Mononuclear cell (primary cell): Measurements from ENCODE around the gene RFX4. TPM values are rescaled to one million over a fixed set of nuclear protein-coding genes. Genes with fewer than 3 reads are reported as not detected.
"Not testable (repeated sequence)": the region's sequence is repeated elsewhere in the genome, so short reads cannot be mapped to it uniquely, and the experiment has no call there.

Experiments used
- H3K27me3 ChIP-seq: 2 replicates; pipeline ENCODE4 v1.6.0; 2011; ENCODE audit warnings: low read length, control low read depth; ENCODE audit not compliant: insufficient read depth
- H3K4me1 ChIP-seq: 2 replicates; pipeline ENCODE4 v1.5.1; 2011; ENCODE audit warnings: mild to moderate bottlenecking, low read length, control low read depth; ENCODE audit not compliant: insufficient read depth
- H3K4me3 ChIP-seq: 2 replicates; pipeline ENCODE4 v1.5.1; 2011; ENCODE audit warnings: mild to moderate bottlenecking, low read length, moderate library complexity
- H3K9me3 ChIP-seq: 2 replicates; pipeline ENCODE4 v1.5.1; 2011; ENCODE audit warnings: low read depth, mild to moderate bottlenecking, control low read depth, low read length
- total RNA-seq: library from RNA; depleted of rRNA; stranded (reverse); fragments of >200 nt; gene quantifications from one replicate; pipeline ENCODE4 v1.2.3, GENCODE V29; 2012

The RFX4 gene
- total RNA-seq, 1 donor = not detected

- not testable (repeated sequence) for H3K4me1 ChIP-seq, H3K4me3 ChIP-seq, H3K27me3 ChIP-seq
- peaks cover 11% of the 10 kb centered on the region for H3K9me3 ChIP-seq
Observed at GRCh38 chr12:106620588-106620987, 37.8 kb downstream of the RFX4 start.

DNA sequence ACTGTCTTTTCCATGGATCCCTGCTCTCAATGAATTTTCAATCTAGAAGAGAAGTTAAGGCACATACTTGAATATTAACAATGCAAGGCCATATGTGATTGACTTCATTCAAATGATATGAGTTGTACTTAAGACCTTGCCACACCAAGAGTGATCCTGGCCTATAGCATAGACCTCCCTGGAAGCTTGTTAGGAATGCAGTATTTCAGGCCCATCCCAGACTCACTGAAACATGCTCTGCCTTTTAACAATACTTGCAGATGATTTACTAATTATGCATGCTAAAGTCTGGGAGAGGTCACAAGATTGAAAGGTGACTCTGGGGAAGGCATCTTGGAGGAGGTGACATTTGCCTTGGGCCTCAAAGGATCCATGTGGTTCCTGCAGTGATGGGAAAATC lies 43.2 kb downstream of the RFX4 start:
- Histone ChIP-seq H3K4me3 (no peak overlapping the region), H3K9me3 (no peaks in the 10 kb centered on the region), H3K4me1 (no peaks in the 10 kb centered on the region), H3K27me3 (no peaks in the 10 kb centered on the region)

DNA sequence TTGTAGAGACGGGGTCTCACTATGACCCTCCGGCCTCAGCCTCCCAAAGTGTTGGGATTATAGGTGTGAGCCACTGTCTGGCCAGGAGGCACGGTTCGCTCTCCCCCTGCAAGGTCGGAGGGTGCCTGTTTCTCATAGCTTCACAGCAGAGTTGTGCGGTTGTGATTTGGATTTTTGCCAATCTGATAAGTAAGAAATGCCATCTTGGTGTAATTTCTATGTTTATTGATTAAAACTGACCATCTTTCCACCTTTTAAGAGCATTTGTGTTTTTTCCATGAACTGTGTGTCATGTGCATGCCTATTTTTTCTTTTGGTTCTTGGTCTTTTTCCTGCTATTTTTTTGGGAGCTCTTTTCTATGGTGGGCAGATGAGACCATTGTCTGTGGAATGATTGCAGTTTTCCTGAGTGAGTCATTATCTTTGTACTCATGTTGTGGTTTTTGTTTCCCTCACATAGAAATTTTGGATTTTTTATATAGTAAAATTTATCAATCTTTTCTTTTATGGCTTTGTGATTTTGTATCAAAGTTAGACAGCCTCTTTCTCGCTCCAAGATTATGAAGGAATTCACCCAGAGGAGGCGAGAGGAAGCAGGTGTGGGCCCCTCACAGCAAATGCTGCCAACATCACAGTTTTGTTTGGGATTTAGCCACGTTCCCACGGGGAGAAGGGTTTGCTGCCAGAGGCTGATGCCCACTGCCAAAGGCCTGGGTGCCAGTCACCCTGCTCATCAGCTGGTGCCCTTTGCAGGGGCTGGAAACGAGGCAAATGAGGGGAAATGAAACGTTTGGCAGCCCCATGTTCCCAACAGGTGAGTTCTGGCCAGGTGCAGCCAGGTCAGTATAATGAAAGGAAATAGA lies 47.2 kb downstream of the RFX4 start:
- no peaks in the 10 kb centered on the region for H3K27me3 ChIP-seq
- H3K9me3 ChIP-seq = no peaks in the 10 kb centered on the region
- H3K4me1 ChIP-seq = no peaks in the 10 kb centered on the region
- H3K4me3 ChIP-seq = no peak overlapping the region

DNA sequence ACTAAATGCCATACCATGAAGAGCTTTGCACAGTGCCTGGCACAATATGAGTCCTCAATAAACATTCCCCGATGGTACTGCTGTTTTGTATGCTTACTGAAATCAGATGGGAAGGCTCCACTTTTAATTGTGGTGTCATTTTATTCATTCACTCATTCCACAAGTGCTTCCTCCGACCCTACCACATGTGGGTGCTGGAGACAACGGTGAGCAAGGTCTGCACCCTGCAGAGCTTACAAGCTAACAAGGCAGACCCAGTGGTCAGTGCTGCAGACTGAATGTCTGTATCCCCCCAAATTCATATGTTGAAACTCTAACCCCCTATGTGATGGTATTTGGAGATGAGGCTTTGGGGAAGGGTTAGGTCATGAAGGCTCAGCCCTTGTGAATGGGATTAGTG lies 48.3 kb downstream of the RFX4 start:
- Histone ChIP-seq H3K9me3 (no peaks in the 10 kb centered on the region), H3K4me3 (no peak overlapping the region), H3K27me3 (no peaks in the 10 kb centered on the region), H3K4me1 (no peaks in the 10 kb centered on the region)

GRCh38 chr12:106631797-106632196 lies 49.0 kb downstream of the RFX4 start:
- no peaks in the 10 kb centered on the region for H3K4me1 ChIP-seq
- no peaks in the 10 kb centered on the region for H3K27me3 ChIP-seq
- H3K9me3 ChIP-seq = no peaks in the 10 kb centered on the region
- no peak overlapping the region for H3K4me3 ChIP-seq

GRCh38 chr12:106632797-106633450 lies 50.1 kb downstream of the RFX4 start:
- no peaks in the 10 kb centered on the region for H3K27me3 ChIP-seq
- H3K4me1 ChIP-seq = no peaks in the 10 kb centered on the region
- H3K9me3 ChIP-seq = no peaks in the 10 kb centered on the region
- H3K4me3 ChIP-seq = no peak overlapping the region

DNA sequence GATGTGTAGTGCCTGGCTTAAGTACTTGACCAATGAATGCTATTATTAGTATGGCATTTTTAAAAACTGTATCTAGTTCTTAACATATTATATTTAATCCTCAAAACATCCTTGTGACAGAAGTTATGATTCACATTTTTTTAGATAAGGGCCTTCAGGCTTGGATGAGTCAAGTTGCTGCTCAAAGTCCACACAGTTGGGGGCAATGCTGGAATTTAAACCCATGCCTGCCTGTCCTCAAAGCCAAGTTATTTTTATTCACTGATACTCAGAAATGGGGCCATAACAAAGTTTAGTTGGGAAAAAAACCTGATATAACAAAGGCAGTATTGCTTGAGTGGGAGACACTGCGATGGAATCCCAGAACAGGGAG lies 50.6 kb downstream of the RFX4 start:
- Histone ChIP-seq H3K4me1 (no peaks in the 10 kb centered on the region), H3K4me3 (no peak overlapping the region), H3K9me3 (no peaks in the 10 kb centered on the region), H3K27me3 (no peaks in the 10 kb centered on the region)

- no peaks in the 10 kb centered on the region for H3K9me3 ChIP-seq
- no peaks in the 10 kb centered on the region for H3K4me1 ChIP-seq
- H3K4me3 ChIP-seq = no peak overlapping the region
- H3K27me3 ChIP-seq = no peaks in the 10 kb centered on the region
Observed at GRCh38 chr12:106634206-106634605, 51.4 kb downstream of the RFX4 start.

- H3K4me1 ChIP-seq = no peaks in the 10 kb centered on the region
- peaks cover 11% of the 10 kb centered on the region for H3K27me3 ChIP-seq
- H3K9me3 ChIP-seq = no peaks in the 10 kb centered on the region
- no peak overlapping the region for H3K4me3 ChIP-seq
Observed at GRCh38 chr12:106643000-106643399, 60.2 kb downstream of the RFX4 start.

- Histone ChIP-seq H3K4me1 (no peaks in the 10 kb centered on the region), H3K27me3 (peaks cover 11% of the 10 kb centered on the region), H3K9me3 (no peaks in the 10 kb centered on the region), H3K4me3 (no peak overlapping the region)
Observed at GRCh38 chr12:106644335-106645073, 61.7 kb downstream of the RFX4 start.

- Histone ChIP-seq H3K27me3 (peaks cover 11% of the 10 kb centered on the region), H3K4me1 (no peaks in the 10 kb centered on the region), H3K9me3 (no peaks in the 10 kb centered on the region), H3K4me3 (no peak overlapping the region)
Observed at GRCh38 chr12:106645074-106645421, 62.2 kb downstream of the RFX4 start.

GRCh38 chr12:106645465-106646330 lies 62.9 kb downstream of the RFX4 start:
- Histone ChIP-seq H3K4me3 (no peak overlapping the region), H3K9me3 (no peaks in the 10 kb centered on the region), H3K4me1 (no peaks in the 10 kb centered on the region), H3K27me3 (peaks cover 9% of the 10 kb centered on the region)

- Histone ChIP-seq H3K27me3 (peaks cover 9% of the 10 kb centered on the region), H3K9me3 (no peaks in the 10 kb centered on the region), H3K4me3 (no peak overlapping the region), H3K4me1 (no peaks in the 10 kb centered on the region)
Observed at GRCh38 chr12:106646472-106646871, 63.7 kb downstream of the RFX4 start.

GRCh38 chr12:106647793-106648514 lies 65.2 kb downstream of the RFX4 start:
- Histone ChIP-seq H3K4me3 (no peak overlapping the region), H3K9me3 (no peaks in the 10 kb centered on the region), H3K27me3 (peaks cover 9% of the 10 kb centered on the region), H3K4me1 (no peaks in the 10 kb centered on the region)
